Keratinocyte (primary cell): ENCODE measurements around the gene GNLY. TPM values are rescaled to one million over a fixed set of nuclear protein-coding genes. Genes with fewer than 3 reads are reported as not detected.

Experiments used
- DNase-seq: peaks from one replicate; pipeline ENCODE4 v3.0.0-alpha.2; 2011; ENCODE audit warnings: low read depth, missing footprints, low spot score
- FAIRE-seq: peaks from 2 replicates; lab custom pipeline; 2011; peaks lifted over from hg19 to GRCh38; lab: Jason Lieb, UNC
- H2AFZ ChIP-seq: 2 replicates; pipeline ENCODE4 v1.6.0; 2012; ENCODE audit warnings: low read length, control low read depth, inconsistent platforms; ENCODE audit not compliant: control insufficient read depth
- H3K27ac ChIP-seq: 2 replicates; pipeline ENCODE4 v1.5.1; 2011; ENCODE audit warnings: low read length; ENCODE audit not compliant: control insufficient read depth, insufficient read depth
- H3K27me3 ChIP-seq: 3 replicates; pipeline ENCODE4 v1.6.0; 2011; ENCODE audit warnings: low read length; ENCODE audit not compliant: control insufficient read depth, insufficient read depth; ENCODE audit errors: extremely low read depth
- H3K36me3 ChIP-seq, 2 experiments: 2 replicates in 1 of 2; 3 replicates in 1 of 2; pipeline ENCODE4 v1.5.1; 2011; ENCODE audit warnings: low read length in 2 of 2, mild to moderate bottlenecking in 1 of 2; ENCODE audit not compliant: control insufficient read depth in 2 of 2, insufficient read depth in 2 of 2; ENCODE audit errors: extremely low read depth in 1 of 2
- H3K4me1 ChIP-seq: 3 replicates; pipeline ENCODE4 v1.5.1; 2011; ENCODE audit warnings: low read length; ENCODE audit not compliant: control insufficient read depth, insufficient read depth; ENCODE audit errors: extremely low read depth
- H3K4me2 ChIP-seq: 3 replicates; pipeline ENCODE4 v1.6.0; 2011; ENCODE audit warnings: low read depth, low read length; ENCODE audit not compliant: control insufficient read depth, insufficient read depth; ENCODE audit errors: extremely low read depth
- H3K4me3 ChIP-seq, 3 experiments: fragments of 200-600 bp in 1 of 3; sonication (generic) in 1 of 3; 2 replicates in 2 of 3; 3 replicates in 1 of 3; pipeline ENCODE4 v1.5.1; 2011 to 2016; ENCODE audit warnings: low read length in 3 of 3, mild to moderate bottlenecking in 3 of 3, control low read depth in 2 of 3, inconsistent platforms in 1 of 3, low read depth in 1 of 3, mixed read lengths in 1 of 3, mixed run types in 1 of 3, moderate library complexity in 1 of 3; ENCODE audit not compliant: control insufficient read depth in 2 of 3, insufficient read depth in 2 of 3; ENCODE audit errors: extremely low read depth in 1 of 3
- H3K79me2 ChIP-seq: 2 replicates; pipeline ENCODE4 v1.6.0; 2012; ENCODE audit warnings: low read length; ENCODE audit not compliant: control insufficient read depth, insufficient read depth
- H3K9ac ChIP-seq: 3 replicates; pipeline ENCODE4 v1.6.0; 2011; ENCODE audit warnings: low read length; ENCODE audit not compliant: control insufficient read depth, insufficient read depth; ENCODE audit errors: extremely low read depth
- H3K9me1 ChIP-seq: 3 replicates; pipeline ENCODE4 v1.6.0; 2011; ENCODE audit warnings: low read length; ENCODE audit not compliant: control insufficient read depth, insufficient read depth; ENCODE audit errors: extremely low read depth
- H3K9me3 ChIP-seq: 2 replicates; pipeline ENCODE4 v1.5.1; 2012; ENCODE audit warnings: low read depth, low read length; ENCODE audit not compliant: control insufficient read depth
- H4K20me1 ChIP-seq: 3 replicates; pipeline ENCODE4 v1.6.0; 2011; ENCODE audit warnings: low read length; ENCODE audit not compliant: control insufficient read depth, insufficient read depth; ENCODE audit errors: extremely low read depth
- EZH2 ChIP-seq: IDR thresholded peaks from one replicate; pipeline ENCODE4 v1.6.1; 2012; ENCODE audit warnings: inconsistent platforms, mild to moderate bottlenecking, low read length, moderate library complexity
- dilution Hi-C: fragments of 300-500 bp; cut with MboI; formaldehyde crosslinking; loops from one replicate; pipeline ENCODE4 v1.7.0; 2020; ENCODE audit warnings: low sequenced_read_pairs; ENCODE audit not compliant: extremely low pct_ligation_motif_present
- polyA plus RNA-seq, 5 experiments: library from polyadenylated mRNA; depleted of rRNA in 3 of 5; stranded (reverse) in 3 of 5; stranded (forward) in 1 of 5; unstranded in 1 of 5; fragments of >200 nt; gene quantifications; 1 replicate in 1 of 5; 2 replicates in 3 of 5; 3 replicates in 1 of 5; pipeline versions ENCODE4 v1.2.1 to v1.2.3, GENCODE V29; 2011 to 2012; ENCODE audit warnings: missing spikeins in 2 of 5, low read depth in 1 of 5, low replicate concordance in 1 of 5
- TF ChIP-seq, protein P1 (sequence below), 3 experiments: IDR thresholded peaks in 1 of 3; conservative IDR thresholded peaks in 1 of 3; optimal IDR thresholded peaks in 1 of 3; 2 replicates in 2 of 3; 3 replicates in 1 of 3; pipeline versions ENCODE3 to v1.5.1; 2011; ENCODE audit warnings: low read length in 3 of 3, mild to moderate bottlenecking in 3 of 3, moderate library complexity in 2 of 3, control low read depth in 1 of 3, inconsistent platforms in 1 of 3; ENCODE audit not compliant: insufficient read depth in 2 of 3; ENCODE audit errors: extremely low read depth in 1 of 3

The GNLY gene
- polyA plus RNA-seq, 1 donor (not counting 4 experiments of a cell fraction or from before 2014, with no cell fraction given) = not detected

DNA sequence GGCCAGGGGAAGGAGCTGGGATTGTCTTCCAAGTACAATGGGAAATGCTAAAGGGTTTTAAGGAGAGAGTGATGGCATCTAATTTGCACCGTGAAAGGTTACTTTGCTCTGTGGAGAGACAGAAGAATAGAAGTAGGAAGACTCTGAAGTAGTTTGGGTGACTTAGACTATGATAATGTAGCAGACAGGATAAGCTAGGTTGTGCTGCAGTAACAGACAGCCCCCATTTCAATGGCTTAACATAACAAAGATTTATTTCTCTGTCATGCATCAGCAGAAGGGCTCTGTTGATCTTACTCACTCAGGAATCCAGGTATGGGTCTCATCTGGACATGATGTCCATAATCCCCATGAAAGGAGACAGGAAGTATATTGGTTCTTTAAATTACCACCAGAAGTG, 26.4 kb downstream of the GNLY start:
- Histone ChIP-seq H3K9me3 (no peaks in the 10 kb centered on the region), H3K27me3 (peaks cover 13% of the 10 kb centered on the region), H3K79me2 (no peaks in the 10 kb centered on the region), H2AFZ (no peak overlapping the region), H3K4me1 (no peaks in the 10 kb centered on the region), H3K36me3 (no peaks in the 10 kb centered on the region), H4K20me1 (peaks cover 3% of the 10 kb centered on the region), H3K9me1 (no peaks in the 10 kb centered on the region), H3K9ac (no peak overlapping the region), H3K4me2 (no peak overlapping the region), H3K4me3 (no peak overlapping the region), H3K27ac (no peak overlapping the region)
- DNase-seq (no peak), FAIRE-seq (no peak)
- no peak for TF ChIP-seq EZH2
- TF ChIP-seq, protein P1, sequence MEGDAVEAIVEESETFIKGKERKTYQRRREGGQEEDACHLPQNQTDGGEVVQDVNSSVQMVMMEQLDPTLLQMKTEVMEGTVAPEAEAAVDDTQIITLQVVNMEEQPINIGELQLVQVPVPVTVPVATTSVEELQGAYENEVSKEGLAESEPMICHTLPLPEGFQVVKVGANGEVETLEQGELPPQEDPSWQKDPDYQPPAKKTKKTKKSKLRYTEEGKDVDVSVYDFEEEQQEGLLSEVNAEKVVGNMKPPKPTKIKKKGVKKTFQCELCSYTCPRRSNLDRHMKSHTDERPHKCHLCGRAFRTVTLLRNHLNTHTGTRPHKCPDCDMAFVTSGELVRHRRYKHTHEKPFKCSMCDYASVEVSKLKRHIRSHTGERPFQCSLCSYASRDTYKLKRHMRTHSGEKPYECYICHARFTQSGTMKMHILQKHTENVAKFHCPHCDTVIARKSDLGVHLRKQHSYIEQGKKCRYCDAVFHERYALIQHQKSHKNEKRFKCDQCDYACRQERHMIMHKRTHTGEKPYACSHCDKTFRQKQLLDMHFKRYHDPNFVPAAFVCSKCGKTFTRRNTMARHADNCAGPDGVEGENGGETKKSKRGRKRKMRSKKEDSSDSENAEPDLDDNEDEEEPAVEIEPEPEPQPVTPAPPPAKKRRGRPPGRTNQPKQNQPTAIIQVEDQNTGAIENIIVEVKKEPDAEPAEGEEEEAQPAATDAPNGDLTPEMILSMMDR (optimal IDR thresholded peaks at IDR 0.05 in 1 of 3, IDR thresholded peaks at IDR 0.05 in 1 of 3, conservative IDR thresholded peaks at IDR 0.05 in 1 of 3; ENCODE audit: extremely low read depth in 1 of 3, insufficient read depth in 2 of 3, low read length in 3 of 3) = no peak
- dilution Hi-C loops = loop anchor here (25.0 kb wide), 1 partner anchor 92 kb away; no protein-coding TSS in a partner anchor

- Histone ChIP-seq H3K9me3 (no peaks in the 10 kb centered on the region), H3K27me3 (peaks cover 9% of the 10 kb centered on the region), H3K36me3 (no peaks in the 10 kb centered on the region), H3K9ac (no peak overlapping the region), H3K4me1 (no peaks in the 10 kb centered on the region), H4K20me1 (peaks cover 3% of the 10 kb centered on the region), H2AFZ (no peak overlapping the region), H3K27ac (no peak overlapping the region), H3K4me2 (no peak overlapping the region), H3K9me1 (no peaks in the 10 kb centered on the region), H3K4me3 (no peak overlapping the region), H3K79me2 (no peaks in the 10 kb centered on the region)
- TF ChIP-seq EZH2 = no peak
- TF ChIP-seq, protein P1 (optimal IDR thresholded peaks at IDR 0.05 in 1 of 3, IDR thresholded peaks at IDR 0.05 in 1 of 3, conservative IDR thresholded peaks at IDR 0.05 in 1 of 3; ENCODE audit: extremely low read depth in 1 of 3, insufficient read depth in 2 of 3, low read length in 3 of 3) = no peak
- dilution Hi-C loops = loop anchor here (25.0 kb wide), 1 partner anchor 91 kb away; no protein-coding TSS in a partner anchor
- no peak for FAIRE-seq
- no peak for DNase-seq
Measured at GRCh38 chr2:85721641-85722040, 27.5 kb downstream of the GNLY start.
